Stimulated activated CD8-positive, alpha-beta memory T cell treated with anti-CD3 and anti-CD28 coated beads, Interleukin-15, amount 100 ng/mL, for 24 hours (primary cell): ENCODE measurements around the gene ASXL2.
"Not testable (repeated sequence)": the region's sequence is repeated elsewhere in the genome, so short reads cannot be mapped to it uniquely, and the experiment has no call there.

ENCODE experiments used
- DNase-seq: peaks from one replicate; pipeline ENCODE4 v3.0.0-alpha.2; 2020; ENCODE audit warnings: low read depth

Gene ASXL2

DNA sequence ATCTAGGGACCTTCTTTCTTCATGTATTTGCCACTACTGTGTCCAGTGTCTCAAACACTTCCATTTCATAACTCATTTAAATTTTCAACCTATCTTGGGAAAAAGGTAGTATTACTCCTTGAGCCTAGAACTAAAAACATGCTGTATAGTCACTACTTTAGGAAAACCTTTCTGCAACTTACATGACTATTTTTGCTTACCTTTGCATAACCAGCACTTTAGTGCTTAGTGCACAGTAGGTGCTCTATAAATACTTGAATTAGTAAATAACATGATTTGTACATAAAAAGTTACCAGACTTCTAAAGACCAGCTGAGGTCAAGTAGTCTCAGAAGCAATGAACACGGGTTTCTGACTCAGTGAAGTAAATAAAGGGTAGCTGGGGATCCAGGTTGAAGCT, 142.5 kb downstream of the ASXL2 start:
- no peak for DNase-seq

DNA sequence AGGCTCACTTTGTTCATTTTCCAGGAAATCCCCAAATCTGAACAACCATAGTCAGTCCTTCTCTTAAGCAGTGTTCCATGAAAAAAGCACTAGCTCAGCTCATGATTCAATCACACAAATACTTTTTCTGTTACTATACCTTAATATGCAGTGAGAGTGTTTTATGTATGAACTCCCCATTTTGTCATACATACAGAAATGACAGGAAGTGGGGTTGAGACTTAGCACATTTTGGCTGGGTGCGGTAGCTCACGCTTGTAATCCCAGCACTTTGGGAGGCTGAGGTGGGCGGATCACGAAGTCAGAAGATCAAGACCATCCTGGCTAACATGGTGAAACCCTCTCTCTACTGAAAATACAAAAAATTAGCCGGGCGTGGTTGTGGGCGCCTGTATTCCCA, 149.7 kb downstream of the ASXL2 start:
- DNase-seq, result no peak

DNA sequence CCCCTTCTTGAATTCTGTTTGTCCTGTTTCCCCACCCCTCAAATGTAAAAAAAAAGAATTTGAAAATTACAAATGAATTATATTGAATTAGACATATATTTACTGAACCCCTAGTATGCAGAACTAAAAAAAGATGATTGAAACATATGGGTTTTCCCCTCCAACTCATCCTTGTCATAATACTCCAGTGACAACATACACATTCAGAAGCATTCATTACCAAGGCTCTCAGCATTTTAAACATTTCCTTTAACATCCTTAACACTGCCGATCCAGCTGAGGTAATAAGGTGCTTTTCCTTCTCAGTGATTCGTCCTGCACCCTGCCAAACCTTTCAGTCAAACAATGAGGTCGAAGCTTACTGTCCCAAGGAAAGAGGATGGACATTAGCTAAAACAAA, 151.8 kb downstream of the ASXL2 start:
- no peak for DNase-seq

DNA sequence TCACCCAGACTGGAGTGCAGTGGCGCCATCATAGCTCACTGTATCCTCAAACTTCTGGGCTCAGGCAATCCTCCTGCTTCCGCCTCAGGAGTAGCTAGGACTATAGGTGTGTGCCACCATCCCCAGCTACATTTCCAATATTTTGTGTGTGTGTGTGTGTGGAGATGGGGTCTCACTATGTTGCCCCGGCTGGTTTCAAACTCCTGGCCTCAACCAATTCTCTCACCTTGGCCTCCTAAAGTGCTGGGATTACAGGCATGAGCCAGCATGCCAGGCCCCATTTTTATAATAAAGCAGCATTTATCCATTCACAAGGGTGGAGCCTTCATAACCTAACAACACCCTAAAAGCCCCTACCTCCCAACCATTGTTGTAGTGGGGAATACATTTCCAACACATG, 152.4 kb downstream of the ASXL2 start:
- DNase-seq, result no peak

DNA sequence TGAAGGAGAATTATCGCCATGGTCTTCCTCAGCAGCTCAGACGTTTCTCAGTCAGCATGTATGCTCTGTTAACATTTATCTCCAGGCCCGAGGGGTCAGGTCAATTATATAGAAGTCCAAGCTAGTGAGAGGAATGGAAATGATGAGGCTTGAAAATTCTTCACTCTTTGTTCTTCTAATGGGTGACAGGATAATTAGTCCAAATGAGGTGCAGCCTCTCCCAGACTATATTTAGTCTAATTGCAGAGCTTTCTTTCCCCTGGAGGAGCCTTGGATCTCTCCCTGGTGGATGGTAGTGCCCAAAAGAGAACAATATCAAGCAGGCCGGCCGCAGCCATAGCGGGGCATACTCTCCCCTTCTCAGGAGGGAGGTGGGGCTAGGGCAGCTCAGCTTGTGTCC, 153.5 kb downstream of the ASXL2 start:
- no peak for DNase-seq

DNA sequence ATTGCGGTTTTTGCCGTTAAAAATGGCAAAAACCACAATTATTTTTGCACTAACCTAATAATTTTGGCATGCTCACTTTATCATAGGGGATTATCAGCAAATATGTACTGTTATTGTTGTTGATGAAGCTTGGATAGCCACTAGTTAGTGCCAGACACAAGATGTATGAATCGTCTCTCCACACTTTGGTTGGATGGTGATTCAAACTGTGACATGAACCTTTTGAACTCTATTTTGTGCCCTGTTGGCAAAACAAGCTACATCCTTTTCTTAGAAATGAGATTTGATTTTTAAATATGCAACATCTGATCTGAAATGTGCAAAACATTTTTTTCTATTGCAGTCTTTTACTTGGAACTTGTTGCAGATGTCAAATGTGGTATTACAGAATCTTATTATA, 156.1 kb downstream of the ASXL2 start:
- DNase-seq, result no peak

DNA sequence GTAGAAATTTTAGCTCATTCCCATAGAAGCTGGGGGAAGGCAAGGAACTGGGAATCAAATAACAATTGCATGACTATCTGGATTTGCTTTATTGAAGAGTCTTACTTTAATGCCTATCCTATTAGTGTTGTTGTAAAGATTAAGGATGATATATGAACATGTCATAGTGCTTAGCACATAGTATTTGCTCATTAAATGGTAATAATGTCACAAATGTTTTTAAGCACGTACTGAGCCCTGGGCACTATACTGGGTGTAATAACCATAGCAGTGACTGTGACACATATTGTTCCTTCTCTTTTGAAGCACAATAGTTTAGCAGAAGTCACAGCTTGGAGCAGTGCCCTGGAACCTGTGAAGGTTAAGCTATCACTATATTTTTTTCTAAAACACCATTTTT, 157.7 kb downstream of the ASXL2 start:
- DNase-seq, result no peak

DNA sequence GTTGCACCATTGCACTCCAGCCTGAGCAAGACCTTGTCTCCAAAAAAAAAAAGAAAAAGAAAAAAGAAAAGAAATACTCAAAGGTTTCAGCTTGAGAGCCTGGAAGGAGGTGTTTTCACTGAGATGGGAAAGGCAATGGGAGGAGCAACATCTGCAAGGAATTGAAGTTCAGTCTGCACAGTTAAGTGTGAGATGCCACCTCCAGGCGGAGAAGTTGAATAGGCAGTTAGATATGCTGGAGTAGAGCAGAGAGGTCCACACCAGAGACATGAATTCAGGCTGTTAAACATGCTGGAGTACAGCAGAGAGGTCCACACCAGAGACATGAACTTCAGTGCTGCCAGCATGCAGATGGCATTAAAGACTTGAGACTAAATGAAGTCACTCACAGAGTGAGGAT, 163.5 kb downstream of the ASXL2 start:
- no peak for DNase-seq

DNA sequence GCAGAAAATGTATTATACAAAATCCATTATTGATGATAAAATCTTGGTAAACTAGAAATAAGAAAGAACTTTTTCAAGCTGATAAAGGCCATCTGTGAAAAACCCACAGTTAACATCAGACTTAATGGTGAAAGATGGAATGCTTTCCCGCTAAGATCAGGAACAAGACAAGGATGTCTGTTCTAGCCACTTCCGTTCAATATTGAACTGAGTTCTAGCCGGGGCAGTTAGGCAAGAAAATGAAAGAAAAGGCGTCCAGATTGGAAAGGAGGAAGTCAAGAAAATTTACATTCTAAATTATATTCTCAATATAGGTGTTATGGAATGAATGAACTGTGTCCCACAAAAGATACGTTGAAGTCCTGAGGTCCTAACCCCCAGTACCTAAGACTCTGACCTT, 165.8 kb downstream of the ASXL2 start:
- DNase-seq, result no peak

DNA sequence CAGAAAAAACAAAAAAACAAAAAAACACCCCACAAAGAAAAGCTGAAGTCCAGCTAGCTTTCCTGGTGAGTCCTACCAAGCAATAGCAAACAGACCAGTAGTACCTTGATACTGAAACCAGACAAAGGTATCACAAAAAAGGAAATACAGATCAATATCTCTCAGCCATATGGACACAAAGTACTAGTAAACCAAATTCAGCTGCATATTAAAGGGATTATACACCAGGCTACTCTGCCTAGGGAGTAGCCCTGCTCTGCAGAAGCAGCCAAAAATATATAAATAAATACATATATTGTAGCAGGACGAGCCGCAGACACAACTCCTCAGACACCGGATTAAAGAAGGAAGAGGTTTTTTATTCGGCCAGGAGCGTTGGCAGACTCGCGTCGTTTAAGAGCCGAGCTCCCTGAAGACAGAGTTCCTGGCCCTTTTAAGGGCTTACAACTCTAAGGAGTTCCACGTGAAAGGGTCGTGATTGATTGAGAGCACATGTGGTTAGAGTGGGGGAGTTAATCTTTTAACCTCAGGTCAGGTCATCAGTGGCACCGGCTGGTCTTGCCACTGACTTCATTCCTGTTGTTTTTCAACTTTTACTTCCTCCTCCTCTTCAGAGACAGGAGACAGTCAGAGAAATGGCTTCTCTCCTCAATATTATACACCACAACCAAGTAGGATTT, 166.5 kb downstream of the ASXL2 start:
- DNase-seq, result no peak

DNA sequence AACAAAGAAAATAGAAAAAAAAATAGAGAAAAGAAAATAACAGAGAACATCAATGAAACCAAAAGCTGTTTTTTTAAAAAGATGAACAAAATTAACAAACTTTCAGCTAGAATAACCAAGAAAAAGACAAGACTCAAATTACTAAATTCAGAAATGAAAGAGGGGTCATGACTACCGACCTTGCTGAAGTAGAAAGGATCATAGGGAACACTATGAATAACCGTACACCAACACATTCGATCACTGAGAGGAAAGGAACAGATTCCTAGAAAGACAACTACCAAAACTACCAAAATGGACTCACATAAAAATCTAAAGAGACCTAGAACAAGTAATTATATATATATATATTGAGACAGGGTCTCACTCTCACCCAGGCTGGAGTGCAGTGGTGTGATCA, 167.5 kb downstream of the ASXL2 start:
- DNase-seq, result no peak

DNA sequence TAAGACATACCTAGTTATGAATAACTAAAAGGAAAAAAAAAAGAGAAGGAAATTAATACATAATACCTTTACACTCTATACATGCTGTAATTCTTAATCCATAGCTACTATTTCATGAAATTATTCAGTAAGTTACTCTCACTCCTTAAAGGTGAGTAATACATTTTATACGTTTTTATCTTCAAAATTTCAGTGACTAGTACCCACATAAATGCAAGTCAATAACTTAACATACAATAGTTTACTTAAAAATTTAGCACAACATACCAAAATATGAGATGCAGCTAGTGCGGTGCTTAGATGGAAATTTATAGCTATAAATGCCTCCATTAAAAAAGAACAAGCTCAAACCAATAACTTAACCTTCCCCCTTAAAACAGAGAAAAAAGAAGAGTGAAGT, 168.9 kb downstream of the ASXL2 start:
- no peak for DNase-seq

DNA sequence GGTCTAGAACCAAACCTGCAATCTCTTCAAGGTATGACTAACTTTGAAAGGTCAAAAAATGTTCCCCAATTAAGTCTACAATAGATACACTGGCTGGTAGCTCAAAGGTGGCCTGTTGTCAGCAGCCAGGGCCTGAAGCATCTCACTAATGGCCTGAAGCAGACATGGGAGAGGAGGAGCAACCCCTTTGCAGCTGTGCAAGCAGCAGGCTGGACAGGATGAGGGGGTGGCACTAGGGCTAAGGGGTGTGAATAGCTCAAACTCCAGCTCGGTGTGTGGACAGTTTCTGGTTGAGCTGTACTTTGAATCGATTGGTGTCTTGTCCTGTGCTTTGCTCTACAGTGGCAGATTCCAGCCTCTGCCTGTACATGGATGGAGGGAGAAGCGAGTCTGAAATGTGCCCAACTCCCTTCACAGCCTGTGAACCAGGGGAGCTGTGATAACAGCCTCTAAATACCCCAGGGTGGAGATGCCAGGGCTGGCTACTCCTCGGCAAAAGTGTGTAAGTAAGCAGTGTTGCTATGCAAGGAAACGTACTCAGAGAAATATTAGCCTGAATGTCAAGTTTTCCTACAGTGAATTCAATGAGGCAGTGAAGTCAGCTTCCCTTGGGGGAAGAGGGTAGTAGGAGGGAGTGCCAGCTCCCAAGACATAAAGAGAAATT, 170.2 kb downstream of the ASXL2 start:
- no peak for DNase-seq

DNA sequence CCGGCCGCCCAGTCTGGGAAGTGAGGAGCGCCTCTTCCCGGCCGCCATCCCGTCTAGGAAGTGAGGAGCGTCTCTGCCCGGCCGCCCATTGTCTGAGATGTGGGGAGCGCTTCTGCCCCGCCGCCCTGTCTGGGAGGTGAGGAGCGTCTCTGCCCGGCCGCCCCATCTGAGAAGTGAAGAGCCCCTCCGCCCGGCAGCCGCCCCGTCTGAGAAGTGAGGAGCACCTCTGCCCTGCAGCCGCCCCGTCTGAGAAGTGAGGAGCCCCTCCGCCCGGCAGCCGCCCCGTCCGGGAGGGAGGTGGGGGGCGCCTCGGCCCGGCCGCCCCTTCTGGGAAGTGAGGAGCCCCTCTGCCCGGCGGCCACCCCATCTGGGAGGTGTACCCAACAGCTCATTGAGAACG, 172.7 kb downstream of the ASXL2 start:
- not testable (repeated sequence) for DNase-seq

DNA sequence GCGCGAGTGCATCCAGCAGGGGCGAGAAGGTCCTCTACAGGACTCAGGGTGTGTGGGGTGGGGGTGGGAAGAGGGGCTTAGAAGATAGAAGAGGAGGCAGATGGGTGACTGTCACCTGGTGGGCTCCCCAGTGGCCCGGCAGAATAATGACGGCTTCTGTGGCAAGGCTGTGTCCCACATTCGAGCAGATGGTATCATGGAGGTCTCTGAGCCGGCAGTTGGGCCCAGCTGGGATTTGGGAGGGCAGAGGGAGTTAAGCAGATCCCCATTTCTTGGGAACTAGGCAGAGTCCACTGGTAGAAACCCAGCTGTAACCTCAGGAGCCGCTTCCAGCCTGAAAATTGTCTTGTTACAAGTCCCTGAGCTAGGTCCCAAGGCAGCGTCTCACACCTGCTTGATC, 176.5 kb downstream of the ASXL2 start:
- no peak for DNase-seq

DNA sequence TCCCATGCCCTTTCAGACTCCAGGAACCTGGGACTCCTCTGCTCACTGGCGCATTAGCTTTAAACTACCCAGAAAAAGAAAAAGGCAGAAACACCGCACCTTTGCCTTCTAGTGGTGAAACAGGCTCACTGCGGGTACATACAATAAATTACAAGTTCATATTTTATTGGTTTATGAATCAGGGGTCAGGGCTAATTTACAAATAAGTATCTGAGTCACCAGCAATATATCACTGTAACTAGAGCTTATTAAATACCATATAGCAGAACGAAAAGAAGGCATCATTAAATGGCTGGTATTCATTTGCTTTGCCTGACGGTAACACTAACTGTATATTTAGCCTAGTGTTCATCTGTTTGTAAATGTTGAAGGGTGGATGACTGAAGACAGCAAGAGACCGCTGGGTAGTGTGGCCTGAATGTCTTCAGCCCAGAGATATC, 178.0 kb downstream of the ASXL2 start:
- DNase-seq, result no peak

DNA sequence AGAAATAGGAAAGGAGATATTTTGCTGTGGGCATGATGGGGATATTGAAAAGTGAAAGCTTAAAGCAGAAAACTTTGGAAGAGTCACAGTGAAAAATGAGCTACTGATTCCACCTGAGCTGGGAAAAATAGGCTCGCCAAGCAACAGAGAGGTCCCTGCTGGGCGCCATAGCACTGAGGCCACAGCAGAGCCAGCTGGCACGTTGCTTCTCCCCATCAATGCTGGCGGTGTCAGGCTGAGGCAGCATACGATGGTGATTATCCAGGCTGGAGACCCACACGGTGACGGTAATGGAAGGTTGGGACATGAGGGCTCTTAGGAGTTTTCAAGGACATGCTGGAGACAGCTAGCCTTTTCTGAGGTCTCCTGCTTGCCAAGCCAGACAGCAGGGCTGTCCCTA, 179.1 kb downstream of the ASXL2 start:
- DNase-seq, result no peak

DNA sequence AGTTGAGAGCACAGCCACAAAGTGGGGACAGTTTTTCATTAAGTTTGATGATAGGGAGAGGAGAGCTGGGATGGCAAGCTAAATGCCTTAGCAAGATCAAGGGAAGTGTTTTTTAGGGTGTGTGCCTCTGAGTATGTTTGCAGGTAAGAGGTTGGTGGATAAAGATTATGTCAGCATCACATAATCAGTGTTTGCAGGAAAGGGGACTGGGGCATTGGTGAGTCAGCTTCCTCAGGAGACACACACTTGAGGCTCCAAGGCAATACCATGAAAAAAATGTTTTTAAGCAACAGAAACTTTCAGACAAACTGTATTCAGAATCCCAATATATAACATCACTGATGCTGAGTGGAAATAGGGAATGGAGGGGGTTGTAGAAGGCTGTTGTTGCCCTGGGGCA, 179.5 kb downstream of the ASXL2 start:
- DNase-seq, result no peak

DNA sequence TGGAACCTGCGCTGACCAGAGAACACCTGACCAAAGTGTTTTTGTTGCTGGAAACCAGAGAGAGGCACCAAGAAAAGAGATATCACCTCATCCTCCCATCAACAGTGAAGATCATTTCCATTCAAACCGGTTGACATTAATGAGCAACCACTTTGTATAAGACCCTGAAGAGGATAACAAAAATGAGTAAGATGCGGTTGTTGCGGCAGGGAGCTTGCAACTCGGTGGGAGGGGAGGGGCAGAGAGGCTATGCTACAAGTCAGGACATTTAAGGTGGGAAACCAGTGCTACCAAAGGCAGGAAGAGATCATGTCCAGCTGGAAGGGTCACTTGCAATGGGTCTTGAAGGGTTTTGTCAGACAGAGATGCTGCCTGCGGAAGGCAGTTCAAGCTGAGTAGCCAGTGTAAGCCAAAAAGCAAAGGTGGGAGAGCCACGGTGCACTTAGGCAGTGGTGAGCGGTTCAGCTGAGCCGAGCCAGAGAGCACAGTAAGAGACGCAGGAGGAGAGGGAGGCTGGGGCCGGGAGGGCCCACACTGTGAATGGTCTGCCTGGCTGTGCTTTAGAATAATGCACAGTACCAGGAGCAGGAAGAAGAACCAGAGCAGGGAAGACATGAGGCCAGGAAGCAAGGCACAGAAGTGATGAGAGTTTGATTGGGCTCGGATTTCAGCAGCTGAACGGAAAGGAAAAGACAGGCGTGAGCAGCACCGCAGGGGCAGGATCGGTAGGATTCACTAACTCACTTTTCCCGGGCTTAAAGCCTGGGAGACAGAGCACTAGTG, 180.5 kb downstream of the ASXL2 start:
- DNase-seq, result no peak

DNA sequence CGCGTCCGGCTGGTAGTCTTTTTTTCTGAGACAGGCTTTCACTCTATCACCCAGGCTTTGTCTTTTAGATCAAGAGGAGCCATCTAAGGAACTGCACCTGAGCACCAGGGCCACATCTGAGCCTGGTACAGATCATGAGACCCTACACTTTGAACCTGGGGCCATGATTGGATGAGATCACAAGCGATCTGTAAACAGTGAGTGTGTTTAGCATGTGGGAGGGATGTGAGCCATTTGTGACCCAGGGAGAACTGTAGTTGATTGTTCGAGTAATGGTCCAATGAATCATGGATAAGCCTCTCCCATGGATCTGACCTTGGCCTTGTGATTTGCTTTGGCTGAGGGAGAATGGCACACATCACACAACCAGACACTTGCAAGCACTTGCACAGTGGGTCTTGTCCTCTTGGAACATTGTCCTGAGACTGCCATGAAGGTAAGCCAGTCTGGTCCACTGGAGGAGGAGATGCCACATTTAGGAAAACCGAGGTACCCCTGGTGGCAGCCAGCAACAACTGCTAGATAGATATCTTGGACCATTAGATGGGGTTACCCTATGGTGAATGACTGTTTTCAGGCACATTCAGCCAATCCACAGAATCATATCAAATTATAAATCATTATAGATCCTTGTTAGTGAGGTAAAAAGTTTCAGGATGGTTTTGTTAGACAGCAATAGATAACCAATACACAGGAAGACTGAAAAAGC, 185.4 kb downstream of the ASXL2 start:
- DNase-seq, result no peak

DNA sequence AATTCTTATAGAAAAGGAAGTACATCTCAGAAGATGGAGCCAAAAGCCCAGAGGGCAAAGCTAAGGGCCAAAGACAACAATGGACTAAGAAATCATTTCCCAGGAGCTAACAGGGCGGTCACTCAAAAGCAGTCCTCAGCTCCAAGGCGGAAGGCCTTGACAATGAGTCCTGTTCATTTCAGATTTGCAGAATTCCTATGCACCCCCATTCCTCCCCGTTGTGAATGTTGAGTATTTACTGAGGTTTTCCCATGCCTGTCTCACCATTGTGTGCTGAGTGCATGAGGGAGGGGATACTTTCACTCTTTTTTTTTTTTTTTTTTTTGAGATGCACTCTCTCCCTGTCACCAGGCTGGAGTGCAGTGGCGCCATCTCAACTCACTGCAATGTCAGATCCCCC, 186.1 kb downstream of the ASXL2 start:
- DNase-seq, result no peak

DNA sequence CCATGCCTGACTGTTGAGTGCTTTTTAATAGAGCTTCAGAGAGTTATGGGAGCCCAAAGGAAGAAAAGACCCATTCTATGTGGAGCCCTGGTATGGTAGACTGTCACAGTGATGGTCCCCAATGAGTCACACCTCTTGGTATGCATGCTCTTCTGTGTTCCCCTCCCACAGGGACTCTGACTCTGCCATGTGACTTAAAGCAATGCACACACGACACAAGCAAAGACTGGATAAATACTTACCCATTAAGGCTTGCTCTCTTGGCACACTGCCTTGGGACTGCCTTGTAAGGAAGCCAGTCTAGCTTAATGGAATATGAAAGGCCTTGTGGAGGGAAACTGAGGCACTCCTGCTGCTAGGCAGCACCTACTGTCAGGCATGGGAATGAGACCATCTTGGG, 188.2 kb downstream of the ASXL2 start:
- no peak for DNase-seq

DNA sequence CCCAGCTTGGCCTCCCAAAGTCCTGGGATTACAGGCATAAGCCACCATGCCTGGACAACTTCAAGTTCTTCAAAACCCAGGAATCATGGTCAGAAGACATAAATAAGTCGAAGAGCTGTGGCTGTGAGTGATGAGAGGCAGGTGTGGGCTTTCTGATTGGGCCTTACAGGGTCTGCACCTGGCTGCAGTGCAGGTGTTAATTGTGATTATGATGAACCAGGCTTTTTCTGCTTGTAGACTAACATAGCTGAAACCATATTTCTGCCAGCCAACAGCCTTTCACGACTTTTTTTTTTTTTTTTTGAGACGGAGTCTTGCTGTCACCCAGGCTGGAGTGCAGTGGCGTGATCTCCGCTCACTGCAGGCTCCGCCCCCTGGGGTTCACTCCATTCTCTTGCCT, 190.1 kb downstream of the ASXL2 start:
- no peak for DNase-seq
